HG02884 (cell line): ENCODE results near the gene AFAP1L2.
"Not testable (repeated sequence)": the region's sequence is repeated elsewhere in the genome, so short reads cannot be mapped to it uniquely, and the experiment has no call there.

Source experiments
- ATAC-seq: cut with Tn5 transposase; IDR thresholded peaks from one replicate; pipeline ENCODE4 v1.9.1; 2021; ENCODE audit warnings: mild to moderate bottlenecking, moderate library complexity; ENCODE audit not compliant: unreplicated experiment

AFAP1L2 gene

GRCh38 chr10:114364726-114365125 lies 39.6 kb downstream of the AFAP1L2 start:
- no peak for ATAC-seq

GRCh38 chr10:114363745-114364454 lies 40.4 kb downstream of the AFAP1L2 start:
- ATAC-seq: no peak

DNA sequence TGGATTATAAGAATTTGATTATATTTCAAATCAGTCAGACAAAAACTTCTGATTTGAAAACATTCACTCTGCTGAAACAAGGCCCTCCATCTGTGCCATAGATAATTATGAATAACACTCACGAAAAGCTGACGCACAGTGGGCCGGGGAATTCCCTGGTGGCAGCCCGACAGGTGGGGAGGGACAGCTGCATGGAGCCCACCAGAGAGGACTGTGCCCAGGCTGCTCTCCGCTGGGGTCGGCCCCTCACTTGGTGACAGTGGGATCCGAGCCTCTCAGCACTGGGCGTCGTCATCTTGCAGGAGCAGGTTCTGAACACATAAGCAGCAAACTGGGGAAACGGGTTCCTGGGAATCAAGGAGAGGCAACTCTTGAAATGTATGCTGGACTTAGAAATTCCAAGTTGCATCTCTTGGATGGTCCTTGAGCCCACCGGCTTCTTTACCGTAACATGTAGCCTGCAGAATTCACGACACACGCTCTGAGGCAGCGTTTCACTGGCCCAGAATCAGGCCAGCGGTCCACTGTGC lies 41.4 kb downstream of the AFAP1L2 start:
- no peak for ATAC-seq

DNA sequence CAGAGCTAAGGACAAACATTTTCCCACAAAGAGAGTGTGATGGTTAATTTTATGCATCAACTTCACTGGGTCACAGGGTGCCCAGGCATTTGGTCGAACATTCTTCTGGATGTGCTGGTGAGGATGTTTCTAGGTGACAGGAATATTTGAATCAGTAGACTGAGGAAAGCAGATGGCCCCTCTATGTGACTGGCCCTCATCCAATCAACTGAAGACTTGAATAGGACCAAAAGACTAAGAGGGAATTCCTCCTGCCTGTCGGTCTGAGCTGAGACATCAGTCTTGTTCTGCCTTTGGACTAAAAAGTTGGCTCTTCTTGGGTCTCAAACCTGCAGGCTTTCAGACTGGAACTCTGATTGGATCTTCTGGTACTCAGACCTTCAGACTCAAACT lies 44.4 kb downstream of the AFAP1L2 start:
- ATAC-seq: no peak

- ATAC-seq: no peak
Measured at GRCh38 chr10:114359041-114359952, 45.0 kb downstream of the AFAP1L2 start.

DNA sequence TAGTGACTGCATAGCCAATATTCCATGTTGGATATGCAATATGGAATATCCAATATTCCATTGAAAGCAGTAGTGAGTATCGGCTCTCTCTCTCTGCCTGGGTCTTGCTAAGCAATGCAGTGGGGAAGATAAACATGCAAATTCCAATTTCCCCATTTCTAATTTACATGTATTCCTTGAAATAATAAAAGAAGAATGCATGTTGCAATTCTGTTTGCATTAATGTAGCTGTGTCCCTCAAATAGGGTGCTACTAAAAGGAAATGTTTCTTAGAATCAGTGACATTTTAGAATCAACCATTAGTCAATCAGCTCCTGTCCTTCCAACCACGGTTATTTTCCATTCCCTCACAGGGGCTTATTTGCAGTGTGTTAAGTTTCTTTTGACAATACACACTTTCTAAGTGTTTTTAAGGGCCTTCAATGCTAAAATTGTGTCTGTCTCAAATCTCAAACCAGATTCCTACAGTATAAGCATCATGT lies 46.7 kb downstream of the AFAP1L2 start:
- ATAC-seq: no peak

DNA sequence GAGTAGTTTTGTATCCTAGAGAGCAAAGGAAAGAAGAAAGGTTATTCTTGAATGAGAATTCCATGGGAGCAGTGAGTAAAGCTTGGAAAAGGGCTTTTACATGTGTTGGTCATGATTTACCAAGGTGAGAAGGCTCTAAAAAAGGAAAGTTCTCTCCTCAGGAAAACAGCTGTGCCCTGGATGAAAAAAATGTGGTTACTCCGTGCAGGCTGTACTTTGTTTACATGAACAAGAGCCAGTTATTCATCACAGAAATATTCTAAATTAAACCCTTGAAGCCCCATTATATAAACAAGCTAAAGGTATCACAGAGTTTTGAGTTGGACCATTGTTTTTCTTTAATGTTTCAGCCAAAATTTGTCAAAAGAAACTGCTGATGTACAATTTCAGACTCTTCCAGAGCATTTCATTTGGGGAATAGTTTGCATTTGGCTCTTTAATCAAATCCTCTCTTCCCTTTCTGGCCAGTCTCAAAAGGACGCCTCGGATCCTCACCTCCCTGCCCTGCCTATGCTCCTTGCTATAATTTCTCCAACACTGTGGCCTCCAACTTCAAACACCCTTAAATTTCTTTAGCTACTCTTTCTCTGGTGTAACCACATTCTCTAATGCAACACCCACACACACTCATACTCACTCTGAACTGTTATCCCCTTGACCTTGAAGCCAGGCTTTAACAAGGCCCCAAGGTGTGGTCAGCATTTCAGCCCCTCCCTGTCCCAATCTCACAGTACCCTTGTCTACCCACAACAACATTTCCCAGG lies 47.4 kb downstream of the AFAP1L2 start:
- ATAC-seq: no peak

DNA sequence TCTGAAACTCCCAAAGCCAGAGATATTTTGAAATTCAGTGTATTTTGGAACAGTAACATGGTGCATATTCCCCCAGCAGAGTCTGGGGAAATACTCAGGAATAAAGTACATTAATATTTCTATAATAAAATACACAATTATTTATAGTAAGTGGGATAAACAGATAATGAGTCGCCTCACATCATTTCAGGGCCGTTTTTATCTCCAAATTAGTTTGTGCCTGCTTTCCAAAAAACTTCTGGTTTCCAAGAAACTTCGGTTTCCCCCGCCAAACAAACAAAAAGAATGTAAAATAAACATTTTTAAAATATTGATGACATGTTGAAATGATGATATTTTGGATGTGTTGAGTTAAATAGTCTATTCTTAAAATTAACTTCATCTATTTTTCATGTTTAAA lies 48.2 kb downstream of the AFAP1L2 start:
- no peak for ATAC-seq

GRCh38 chr10:114353383-114353782 lies 50.9 kb downstream of the AFAP1L2 start:
- ATAC-seq: no peak

DNA sequence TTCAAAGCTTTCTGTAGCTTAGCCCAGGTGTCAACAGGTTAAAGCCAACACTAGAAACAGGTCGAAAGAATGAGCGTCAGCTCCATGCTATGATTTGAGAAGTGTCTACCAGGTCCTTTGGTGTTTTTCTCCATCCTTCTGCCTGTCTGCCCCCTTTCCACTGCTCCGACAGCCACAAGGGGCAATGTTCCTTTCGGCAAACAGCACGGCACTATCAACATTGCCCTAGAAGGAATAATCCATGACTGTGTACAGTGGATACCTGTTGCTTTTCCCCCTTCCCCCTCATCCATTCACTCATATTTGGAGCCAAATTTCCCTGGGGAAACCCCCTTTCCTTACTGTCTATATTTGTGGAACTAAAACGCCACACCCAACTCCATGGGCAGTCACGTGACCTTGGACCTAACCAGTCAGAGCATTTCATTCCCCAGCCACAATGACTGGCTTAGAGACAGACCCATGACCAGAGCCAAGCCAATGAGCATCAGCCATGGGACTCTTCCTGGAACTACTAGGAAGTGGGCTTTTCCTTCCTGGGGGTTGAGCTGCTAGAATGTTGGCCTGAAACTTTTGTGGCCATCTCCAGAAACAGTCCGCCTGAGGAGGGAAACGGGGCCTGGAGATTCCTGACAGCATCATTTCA lies 51.5 kb downstream of the AFAP1L2 start:
- ATAC-seq: no peak

- no peak for ATAC-seq
Measured at GRCh38 chr10:114350751-114351150, 53.6 kb downstream of the AFAP1L2 start.

DNA sequence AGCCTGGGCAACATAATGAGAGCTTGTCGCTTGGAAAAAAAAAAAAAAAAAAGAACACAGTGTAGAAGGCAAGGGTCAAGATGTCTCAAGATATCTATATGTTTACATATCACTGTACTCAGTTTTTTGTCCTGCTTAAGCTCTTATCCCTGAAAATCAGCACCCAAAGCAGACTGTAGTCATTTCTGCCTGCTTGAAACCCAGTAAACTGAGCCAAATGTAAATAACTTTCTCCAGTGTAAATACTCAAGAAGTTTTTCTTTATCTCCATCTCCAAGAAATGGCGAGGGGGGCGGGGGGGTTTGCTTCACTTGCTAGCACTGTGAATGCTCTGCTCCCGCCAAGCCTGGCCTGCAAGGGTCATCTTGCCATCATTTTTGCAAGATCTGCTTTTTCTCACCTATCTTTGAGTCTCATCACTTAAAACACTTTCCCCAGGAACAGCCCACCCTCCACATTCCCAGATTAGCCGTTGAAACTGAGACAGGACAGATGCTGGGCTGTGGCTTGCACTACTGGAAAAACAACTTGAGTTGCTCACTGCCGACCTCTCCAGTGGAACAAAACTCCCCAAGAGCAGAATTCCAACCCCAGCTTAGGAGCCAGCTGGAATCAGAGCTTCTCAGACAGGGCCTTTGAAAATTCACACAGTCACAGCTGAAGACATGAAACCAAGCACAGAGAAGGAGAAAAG lies 54.6 kb downstream of the AFAP1L2 start:
- ATAC-seq: no peak

GRCh38 chr10:114349071-114349470 lies 55.2 kb downstream of the AFAP1L2 start:
- ATAC-seq: not testable (repeated sequence)

DNA sequence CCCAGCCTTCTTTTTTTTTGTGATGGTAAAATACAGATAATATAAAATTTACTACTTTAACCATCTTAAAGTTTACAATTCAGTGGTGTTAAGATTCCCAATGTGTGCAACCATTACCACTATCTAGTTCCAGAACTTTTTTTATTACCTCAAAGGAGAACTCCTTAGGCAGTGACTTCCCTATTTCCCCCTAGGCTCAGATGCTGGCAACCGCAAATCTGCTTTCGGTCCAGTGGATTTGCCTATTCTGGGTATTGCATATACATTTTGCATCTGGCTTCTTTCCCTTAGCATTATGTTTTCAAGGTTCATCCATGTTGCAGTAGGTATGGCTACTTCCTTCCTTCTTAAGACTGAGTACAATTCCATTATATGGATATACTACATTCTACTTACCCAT lies 56.5 kb downstream of the AFAP1L2 start:
- ATAC-seq: no peak

- ATAC-seq: no peak
Measured at GRCh38 chr10:114347241-114347640, 57.1 kb downstream of the AFAP1L2 start.

GRCh38 chr10:114346176-114347031 lies 57.9 kb downstream of the AFAP1L2 start:
- ATAC-seq: no peak

DNA sequence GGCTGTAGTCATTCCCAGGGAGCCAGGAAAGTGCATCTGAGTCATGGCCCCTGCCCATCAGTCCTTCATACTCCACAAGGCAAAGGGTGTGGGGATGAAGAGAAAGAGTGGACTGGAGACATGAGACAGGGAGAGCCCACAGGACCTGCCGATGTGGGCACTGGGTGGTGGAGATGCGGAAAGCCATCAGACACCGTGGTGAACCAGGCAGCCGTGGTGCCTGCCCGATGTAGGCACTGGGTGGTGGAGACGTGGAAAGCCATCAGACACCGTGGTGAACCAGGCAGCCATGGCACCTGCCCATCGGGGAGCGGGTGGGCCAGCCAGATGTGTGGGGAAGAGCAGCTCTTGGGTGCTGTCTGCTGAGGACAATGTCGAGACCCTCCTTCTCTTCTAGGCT lies 58.6 kb downstream of the AFAP1L2 start:
- ATAC-seq: no peak

- no peak for ATAC-seq
Measured at GRCh38 chr10:114343623-114344505, 60.4 kb downstream of the AFAP1L2 start.
